CD4-positive, alpha-beta T cell treated with Interleukin-1 beta for 1 hour (primary cell): ENCODE measurements around the gene ZNF107.
"Not testable (repeated sequence)": the region's sequence is repeated elsewhere in the genome, so short reads cannot be mapped to it uniquely, and the experiment has no call there.

ENCODE experiments used
- DNase-seq, 2 donors: peaks; one replicate each; pipeline ENCODE4 v3.0.0-alpha.2; 2020 to 2022

The ZNF107 gene

GRCh38 chr7:64651203-64651602, 14.7 kb upstream of the ZNF107 start:
- DNase-seq = no peak

GRCh38 chr7:64651632-64652165, 14.2 kb upstream of the ZNF107 start:
- DNase-seq = no peak

- DNase-seq = no peak
Measured at GRCh38 chr7:64653721-64654401, 12.1 kb upstream of the ZNF107 start.

- DNase-seq = no peak
Measured at GRCh38 chr7:64654796-64655548, 11.0 kb upstream of the ZNF107 start.

GRCh38 chr7:64655811-64656210, 10.1 kb upstream of the ZNF107 start:
- DNase-seq = no peak

- DNase-seq = no peak
Measured at GRCh38 chr7:64656489-64656888, 9.4 kb upstream of the ZNF107 start.

- not testable (repeated sequence) for DNase-seq
Measured at GRCh38 chr7:64662091-64662490, 3.8 kb upstream of the ZNF107 start.

- peak in 1 of 2 donors; percentile 19 for DNase-seq
Measured at GRCh38 chr7:64666663-64667050, 724 bp downstream of the ZNF107 start.

GRCh38 chr7:64667311-64667710, 1.4 kb downstream of the ZNF107 start:
- DNase-seq = no peak

- DNase-seq = no peak
Measured at GRCh38 chr7:64672414-64672813, 6.5 kb downstream of the ZNF107 start.

GRCh38 chr7:64685091-64685490, 19.2 kb downstream of the ZNF107 start:
- DNase-seq = no peak

- DNase-seq = no peak
Measured at GRCh38 chr7:64685741-64686140, 19.8 kb downstream of the ZNF107 start.

GRCh38 chr7:64686493-64687184, 20.7 kb downstream of the ZNF107 start:
- peak in 1 of 2 donors; percentile 11 for DNase-seq

- DNase-seq = no peak
Measured at GRCh38 chr7:64687249-64687648, 21.3 kb downstream of the ZNF107 start.

GRCh38 chr7:64688988-64689387, 23.1 kb downstream of the ZNF107 start:
- DNase-seq = no peak

GRCh38 chr7:64691831-64692230, 25.9 kb downstream of the ZNF107 start:
- no peak for DNase-seq

- DNase-seq = not testable (repeated sequence)
Measured at GRCh38 chr7:64697863-64698262, 31.9 kb downstream of the ZNF107 start.

- DNase-seq = no peak
Measured at GRCh38 chr7:64706625-64707292, 40.8 kb downstream of the ZNF107 start.

- not testable (repeated sequence) for DNase-seq
Measured at GRCh38 chr7:64717896-64718295, 52.0 kb downstream of the ZNF107 start.

GRCh38 chr7:64729089-64729848, 63.3 kb downstream of the ZNF107 start:
- DNase-seq = no peak

- DNase-seq = no peak
Measured at GRCh38 chr7:64733550-64734240, 67.8 kb downstream of the ZNF107 start.

- DNase-seq = no peak
Measured at GRCh38 chr7:64736575-64736974, 70.6 kb downstream of the ZNF107 start.
